ENCODE data around the gene CPA5.

- TF ChIP-seq CTCF (IDR thresholded peaks at IDR 0.05) (no peak), POLR2A (IDR thresholded peaks at IDR 0.05) (no peak), POLR2AphosphoS5 (IDR thresholded peaks at IDR 0.05; ENCODE audit: insufficient read depth in 1 of 2, low read depth in 1 of 2) (no peak)
These were observed 73.7 kb downstream of the CPA5 start for GRCh38 chr7:130418306-130418705.

All from vagina (tissue), 2 donors.